HCT116 (cell line): ENCODE measurements around the gene GPR12.

Experiments
- CTCF ChIP-seq, 3 experiments: fragments of 200-600 bp in 1 of 3; sonication (generic) in 1 of 3; IDR thresholded peaks in 2 of 3; conservative IDR thresholded peaks in 1 of 3; 2 replicates each; pipeline ENCODE4 v1.5.1; 2012 to 2017; ENCODE audit warnings: low read depth in 2 of 3, low read length in 2 of 3, antibody characterized with exemption in 1 of 3, borderline replicate concordance in 1 of 3, control low read depth in 1 of 3, mild to moderate bottlenecking in 1 of 3, mixed read lengths in 1 of 3, mixed run types in 1 of 3, moderate library complexity in 1 of 3; ENCODE audit not compliant: insufficient read depth in 1 of 3
- EGR1 ChIP-seq: IDR thresholded peaks from 2 replicates; pipeline ENCODE4 v1.6.1; 2012; ENCODE audit warnings: low read depth
- EZH2 ChIP-seq: fragments of 200-600 bp; sonication (generic); IDR thresholded peaks from 2 replicates; pipeline ENCODE4 v1.6.1; 2017; ENCODE audit warnings: antibody characterized with exemption, mixed run types
- EZH2phosphoT487 ChIP-seq: fragments of 200-600 bp; IDR thresholded peaks from 2 replicates; pipeline ENCODE4 v1.6.1; 2018; ENCODE audit warnings: antibody characterized with exemption, borderline replicate concordance
- FOSL1 ChIP-seq: IDR thresholded peaks from 2 replicates; pipeline ENCODE4 v1.6.1; 2012; ENCODE audit warnings: low read depth
- JUND ChIP-seq: IDR thresholded peaks from 2 replicates; pipeline ENCODE4 v1.6.1; 2012
- POLR2A ChIP-seq: IDR thresholded peaks from 2 replicates; pipeline ENCODE4 v1.7.0; 2011; ENCODE audit warnings: borderline replicate concordance; ENCODE audit not compliant: insufficient read depth, insufficient read length; ENCODE audit errors: extremely low read depth
- RAD21 ChIP-seq: IDR thresholded peaks from 2 replicates; pipeline ENCODE4 v1.6.1; 2012; ENCODE audit warnings: low read depth, mild to moderate bottlenecking
- SIN3A ChIP-seq: IDR thresholded peaks from 2 replicates; pipeline ENCODE4 v1.6.1; 2012; ENCODE audit warnings: low read depth
- ZNF274 ChIP-seq: fragments of 200-500 bp; sonication (Bioruptor generic); IDR thresholded peaks from 2 replicates; pipeline ENCODE4 v1.6.1; 2014; ENCODE audit warnings: mild to moderate bottlenecking, low read depth, low read length, inconsistent platforms

DNA sequence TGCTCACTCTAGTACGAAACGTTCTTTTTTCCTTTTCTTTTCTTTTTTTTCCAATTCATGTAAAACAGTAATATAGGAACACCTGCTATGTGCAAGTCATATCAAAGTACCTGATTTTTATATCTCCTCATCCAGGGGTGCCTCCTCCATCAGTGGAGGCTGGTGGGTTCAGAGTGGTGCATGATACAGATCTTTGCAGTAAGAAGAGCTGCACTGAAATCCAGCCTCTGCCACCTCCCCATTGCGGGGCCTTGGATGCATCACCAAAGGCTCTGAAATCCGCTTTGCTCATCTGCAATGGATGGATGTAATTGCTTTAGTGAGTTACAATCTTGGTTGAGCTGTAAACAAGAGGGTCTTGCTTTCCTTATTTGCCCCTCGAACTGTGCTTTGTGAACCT, 38.3 kb downstream of the GPR12 start:
- TF ChIP-seq CTCF (IDR thresholded peaks at IDR 0.05 in 2 of 3, conservative IDR thresholded peaks at IDR 0.05 in 1 of 3; ENCODE audit: borderline replicate concordance in 1 of 3, insufficient read depth in 1 of 3, low read depth in 2 of 3, low read length in 2 of 3) (no peak), POLR2A (no peak), RAD21 (no peak), EZH2 (no peak), FOSL1 (no peak), EZH2phosphoT487 (no peak), SIN3A (no peak), EGR1 (no peak), JUND (no peak), ZNF274 (no peak)
